Measurements from ENCODE around the gene TNPO2.
"Not testable (repeated sequence)": the region's sequence is repeated elsewhere in the genome, so short reads cannot be mapped to it uniquely, and the experiment has no call there.

TNPO2 gene

DNA sequence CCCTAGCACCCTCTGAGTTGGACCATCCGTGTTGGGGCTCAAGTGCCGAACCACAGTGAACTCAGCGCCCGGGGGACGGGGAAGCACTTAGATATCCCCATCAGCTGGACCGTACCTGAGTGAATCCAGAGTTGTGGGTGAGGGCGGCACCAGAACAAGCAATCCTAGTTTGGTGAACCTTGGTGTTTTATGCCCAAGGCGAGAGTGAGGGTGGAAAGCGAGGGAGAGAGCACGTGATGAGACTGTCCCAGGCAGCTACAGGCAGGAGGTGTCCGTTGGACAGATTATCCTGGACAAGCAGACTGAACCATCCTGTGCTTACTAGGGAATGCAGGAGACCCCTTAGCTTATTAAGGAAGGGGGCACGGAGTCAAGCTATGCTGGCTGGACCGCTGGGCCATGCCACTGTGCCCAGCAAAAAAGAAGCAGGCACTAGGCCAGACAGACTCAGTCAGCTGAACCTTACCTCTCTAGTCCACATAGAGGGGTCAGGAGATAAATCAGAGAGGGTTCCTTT is 14.2 kb upstream of the TNPO2 start:
- peaks cover 36% of the 10 kb centered on the region for H3K4me1 ChIP-seq (ENCODE audit: control insufficient read depth, insufficient read depth, low read length)
- H3K36me3 ChIP-seq (ENCODE audit: control insufficient read depth in 2 of 2, insufficient read depth in 2 of 2, low read length in 2 of 2) = peaks cover 9 to 10% of the 10 kb centered on the region in 2 donors
- peak overlapping the region; percentile 81 to 93 for H3K9ac ChIP-seq (ENCODE audit: low read length in 2 of 2)
- no peaks in the 10 kb centered on the region for H3K27me3 ChIP-seq (ENCODE audit: control insufficient read depth in 1 of 2, insufficient read depth in 2 of 2, low read length in 2 of 2)
- peak overlapping the region; percentile 87 for H3K27ac ChIP-seq (ENCODE audit: low read length)
- peak overlapping the region; percentile 83 to 98 for H3K4me3 ChIP-seq (ENCODE audit: low read length in 2 of 2)
- no peaks in the 10 kb centered on the region for H3K9me3 ChIP-seq (ENCODE audit: control insufficient read depth in 2 of 2, low read length in 2 of 2)

GRCh38 chr19:12736995-12737834 is 13.5 kb upstream of the TNPO2 start, which contains the start of gene GET3:
TSS of gene GET3 (plus strand) at chr19:12737497. CDS start at chr19:12737506, 9 bp downstream.
- peak within 1 kb of the TSS; percentile 87 for H3K27ac ChIP-seq (ENCODE audit: low read length)
- H3K9ac ChIP-seq (ENCODE audit: low read length in 2 of 2) = peak within 1 kb of the TSS; percentile 81 to 93
- no peaks in the 10 kb centered on the region for H3K27me3 ChIP-seq (ENCODE audit: control insufficient read depth in 1 of 2, insufficient read depth in 2 of 2, low read length in 2 of 2)
- no peaks in the 10 kb centered on the region for H3K9me3 ChIP-seq (ENCODE audit: control insufficient read depth in 2 of 2, low read length in 2 of 2)
- H3K4me3 ChIP-seq (ENCODE audit: low read length in 2 of 2) = peak within 1 kb of the TSS; percentile 83 to 98
- peaks cover 43% of the 10 kb centered on the region for H3K4me1 ChIP-seq (ENCODE audit: control insufficient read depth, insufficient read depth, low read length)
- H3K36me3 ChIP-seq (ENCODE audit: control insufficient read depth in 2 of 2, insufficient read depth in 2 of 2, low read length in 2 of 2) = peaks cover 6 to 11% of the 10 kb centered on the region in 2 donors

DNA sequence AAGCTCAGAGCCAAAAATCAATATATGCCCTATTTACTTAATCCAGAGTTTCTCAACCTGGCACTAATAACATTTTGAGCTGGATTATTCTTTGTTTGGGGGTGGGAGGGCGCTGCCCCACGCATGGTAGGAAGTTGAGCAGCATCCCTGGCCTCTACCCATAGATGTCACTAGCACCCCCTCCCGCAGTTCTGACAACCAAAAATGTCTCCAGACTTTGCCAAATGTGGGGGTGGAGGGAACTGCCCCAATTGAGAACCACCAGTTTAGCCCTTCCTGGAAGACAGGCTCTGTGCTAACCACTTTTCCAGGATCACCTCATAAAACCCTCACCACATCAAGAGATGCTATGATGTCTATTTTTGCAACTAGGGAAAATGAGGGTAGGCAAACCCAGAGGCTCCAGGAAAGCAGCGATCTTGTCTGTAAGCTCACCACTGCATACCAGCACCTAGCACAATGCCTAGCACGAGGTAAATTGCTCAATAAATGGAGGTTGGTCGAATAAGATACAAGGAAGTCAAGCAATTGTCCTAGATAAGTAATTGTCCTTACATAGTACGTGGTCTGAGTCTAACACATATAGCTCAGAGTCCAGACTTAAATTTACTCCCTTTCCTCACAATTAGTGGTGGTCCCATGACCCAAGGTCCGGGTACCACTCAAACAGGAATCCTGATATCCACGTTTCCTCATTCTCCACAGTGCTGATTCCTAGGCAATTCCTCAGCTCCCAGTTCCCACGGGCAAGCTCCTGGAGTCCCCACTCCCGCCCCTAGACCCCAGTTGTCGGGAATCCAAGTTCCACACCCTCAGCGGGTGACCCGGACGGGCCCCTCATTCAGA is 9.9 kb upstream of the TNPO2 start:
- Histone ChIP-seq H3K9ac (ENCODE audit: low read length in 2 of 2) (peak overlapping the region; percentile 92 to 96), H3K4me3 (ENCODE audit: low read length in 2 of 2) (peak overlapping the region; percentile 85 to 91), H3K4me1 (ENCODE audit: control insufficient read depth, insufficient read depth, low read length) (peaks cover 50% of the 10 kb centered on the region), H3K27ac (ENCODE audit: low read length) (peak overlapping the region; percentile 84), H3K36me3 (ENCODE audit: control insufficient read depth in 2 of 2, insufficient read depth in 2 of 2, low read length in 2 of 2) (peaks cover 20 to 21% of the 10 kb centered on the region in 2 donors), H3K9me3 (ENCODE audit: control insufficient read depth in 2 of 2, low read length in 2 of 2) (no peaks in the 10 kb centered on the region), H3K27me3 (ENCODE audit: control insufficient read depth in 1 of 2, insufficient read depth in 2 of 2, low read length in 2 of 2) (no peaks in the 10 kb centered on the region)

- Histone ChIP-seq H3K27me3 (ENCODE audit: control insufficient read depth in 1 of 2, insufficient read depth in 2 of 2, low read length in 2 of 2) (no peaks in the 10 kb centered on the region), H3K4me1 (ENCODE audit: control insufficient read depth, insufficient read depth, low read length) (peaks cover 32% of the 10 kb centered on the region), H3K9ac (ENCODE audit: low read length in 2 of 2) (no peak overlapping the region), H3K36me3 (ENCODE audit: control insufficient read depth in 2 of 2, insufficient read depth in 2 of 2, low read length in 2 of 2) (peaks cover 20 to 25% of the 10 kb centered on the region in 2 donors), H3K4me3 (ENCODE audit: low read length in 2 of 2) (no peak overlapping the region), H3K9me3 (ENCODE audit: control insufficient read depth in 2 of 2, low read length in 2 of 2) (no peaks in the 10 kb centered on the region), H3K27ac (ENCODE audit: low read length) (no peak overlapping the region)
These were observed 7.6 kb upstream of the TNPO2 start for GRCh38 chr19:12731337-12731736.

DNA sequence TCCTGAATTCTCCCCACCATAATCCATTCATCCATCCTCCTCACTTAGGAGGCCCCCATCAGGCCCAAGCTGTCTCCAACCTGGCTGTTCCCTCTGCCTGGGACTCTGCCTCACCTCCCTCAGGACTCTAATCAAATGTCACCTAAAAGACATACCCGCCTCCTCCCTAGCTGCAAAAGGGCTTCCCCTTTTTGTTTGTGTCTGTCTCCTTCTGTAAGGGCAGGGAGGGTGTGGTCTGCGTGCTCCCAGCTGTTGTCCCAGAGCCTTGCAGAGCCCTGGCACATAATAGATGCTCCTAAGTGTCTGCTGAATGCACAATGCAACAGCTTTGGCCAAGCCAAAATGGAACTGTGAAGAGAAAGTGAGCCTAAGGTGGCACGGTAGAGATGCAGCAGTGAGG is 6.3 kb upstream of the TNPO2 start:
- no peak overlapping the region for H3K27ac ChIP-seq (ENCODE audit: low read length)
- H3K36me3 ChIP-seq (ENCODE audit: control insufficient read depth in 2 of 2, insufficient read depth in 2 of 2, low read length in 2 of 2) = peaks cover 20 to 25% of the 10 kb centered on the region in 2 donors
- peaks cover 28% of the 10 kb centered on the region for H3K4me1 ChIP-seq (ENCODE audit: control insufficient read depth, insufficient read depth, low read length)
- H3K9ac ChIP-seq (ENCODE audit: low read length in 2 of 2) = no peak overlapping the region
- no peaks in the 10 kb centered on the region for H3K9me3 ChIP-seq (ENCODE audit: control insufficient read depth in 2 of 2, low read length in 2 of 2)
- H3K4me3 ChIP-seq (ENCODE audit: low read length in 2 of 2) = no peak overlapping the region
- H3K27me3 ChIP-seq (ENCODE audit: control insufficient read depth in 1 of 2, insufficient read depth in 2 of 2, low read length in 2 of 2) = no peaks in the 10 kb centered on the region

- H3K4me1 ChIP-seq (ENCODE audit: control insufficient read depth, insufficient read depth, low read length) = peaks cover 30% of the 10 kb centered on the region
- no peak overlapping the region for H3K27ac ChIP-seq (ENCODE audit: low read length)
- H3K27me3 ChIP-seq (ENCODE audit: control insufficient read depth in 1 of 2, insufficient read depth in 2 of 2, low read length in 2 of 2) = no peaks in the 10 kb centered on the region
- peaks cover 20 to 25% of the 10 kb centered on the region in 2 donors for H3K36me3 ChIP-seq (ENCODE audit: control insufficient read depth in 2 of 2, insufficient read depth in 2 of 2, low read length in 2 of 2)
- H3K9me3 ChIP-seq (ENCODE audit: control insufficient read depth in 2 of 2, low read length in 2 of 2) = no peaks in the 10 kb centered on the region
- H3K4me3 ChIP-seq (ENCODE audit: low read length in 2 of 2) = no peak overlapping the region
- no peak overlapping the region for H3K9ac ChIP-seq (ENCODE audit: low read length in 2 of 2)
These were observed 4.2 kb upstream of the TNPO2 start for GRCh38 chr19:12727745-12728433.

- Histone ChIP-seq H3K27me3 (ENCODE audit: control insufficient read depth in 1 of 2, insufficient read depth in 2 of 2, low read length in 2 of 2) (no peaks in the 10 kb centered on the region), H3K4me3 (ENCODE audit: low read length in 2 of 2) (no peak overlapping the region), H3K36me3 (ENCODE audit: control insufficient read depth in 2 of 2, insufficient read depth in 2 of 2, low read length in 2 of 2) (peaks cover 20 to 22% of the 10 kb centered on the region in 2 donors), H3K9me3 (ENCODE audit: control insufficient read depth in 2 of 2, low read length in 2 of 2) (no peaks in the 10 kb centered on the region), H3K4me1 (ENCODE audit: control insufficient read depth, insufficient read depth, low read length) (peaks cover 23% of the 10 kb centered on the region), H3K27ac (ENCODE audit: low read length) (no peak overlapping the region), H3K9ac (ENCODE audit: low read length in 2 of 2) (no peak overlapping the region)
These were observed 3.2 kb upstream of the TNPO2 start for GRCh38 chr19:12726988-12727316.

DNA sequence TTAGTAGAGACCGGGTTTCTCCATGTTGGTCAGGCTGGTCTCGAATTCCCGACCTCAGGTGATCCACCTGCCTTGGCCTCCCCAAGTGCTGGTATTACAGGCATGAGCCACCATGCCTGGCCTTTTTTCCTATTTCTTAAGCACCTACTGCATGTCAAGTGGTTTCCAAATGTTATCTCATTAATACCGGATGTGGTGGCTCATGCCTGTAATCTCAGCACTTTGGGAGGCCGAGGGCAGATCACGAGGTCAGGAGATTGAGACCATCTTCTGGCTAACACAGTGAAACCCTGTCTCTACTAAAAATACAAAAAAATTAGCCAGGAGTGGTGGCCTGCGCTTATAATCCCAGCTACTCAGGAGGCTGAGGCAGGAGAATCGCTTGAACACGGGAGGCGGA is 1.9 kb upstream of the TNPO2 start:
- not testable (repeated sequence) for H3K27ac ChIP-seq (ENCODE audit: low read length); H3K4me3 ChIP-seq (ENCODE audit: low read length in 2 of 2); H3K9ac ChIP-seq (ENCODE audit: low read length in 2 of 2); H3K9me3 ChIP-seq (ENCODE audit: control insufficient read depth in 2 of 2, low read length in 2 of 2); H3K27me3 ChIP-seq (ENCODE audit: control insufficient read depth in 1 of 2, insufficient read depth in 2 of 2, low read length in 2 of 2)
- Histone ChIP-seq H3K36me3 (ENCODE audit: control insufficient read depth in 2 of 2, insufficient read depth in 2 of 2, low read length in 2 of 2) (peaks cover 12 to 13% of the 10 kb centered on the region in 2 donors), H3K4me1 (ENCODE audit: control insufficient read depth, insufficient read depth, low read length) (peaks cover 26% of the 10 kb centered on the region)

DNA sequence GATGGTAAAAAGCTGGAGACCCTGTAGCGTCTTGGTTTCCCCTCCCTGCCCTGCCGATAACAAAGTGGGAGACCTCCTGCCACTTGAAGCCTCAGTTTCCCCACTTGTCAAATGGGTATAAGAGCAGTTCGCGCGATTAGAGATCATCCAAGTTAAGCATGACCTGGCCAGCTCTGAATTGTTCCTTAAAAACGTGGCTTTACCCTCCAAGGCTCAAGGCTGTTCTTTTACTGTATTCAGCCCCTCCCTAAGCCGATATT is 421 bp downstream of the TNPO2 start:
- no peaks in the 10 kb centered on the region for H3K27me3 ChIP-seq (ENCODE audit: control insufficient read depth in 1 of 2, insufficient read depth in 2 of 2, low read length in 2 of 2)

GRCh38 chr19:12722566-12723380 is 959 bp downstream of the TNPO2 start:
- no peaks in the 10 kb centered on the region for H3K27me3 ChIP-seq (ENCODE audit: control insufficient read depth in 1 of 2, insufficient read depth in 2 of 2, low read length in 2 of 2)
- H3K27ac ChIP-seq (ENCODE audit: low read length) = peak overlapping the region; percentile 93
- H3K9me3 ChIP-seq (ENCODE audit: control insufficient read depth in 2 of 2, low read length in 2 of 2) = no peaks in the 10 kb centered on the region
- H3K4me1 ChIP-seq (ENCODE audit: control insufficient read depth, insufficient read depth, low read length) = peaks cover 41% of the 10 kb centered on the region
- H3K36me3 ChIP-seq (ENCODE audit: control insufficient read depth in 2 of 2, insufficient read depth in 2 of 2, low read length in 2 of 2) = peaks cover 7 to 9% of the 10 kb centered on the region in 2 donors
- peak overlapping the region; percentile 88 to 93 for H3K9ac ChIP-seq (ENCODE audit: low read length in 2 of 2)
- H3K4me3 ChIP-seq (ENCODE audit: low read length in 2 of 2) = peak overlapping the region; percentile 81 to 86

More for the DNA sequence above, 421 bp downstream of the TNPO2 start:
- H3K36me3 ChIP-seq (ENCODE audit: control insufficient read depth in 2 of 2, insufficient read depth in 2 of 2, low read length in 2 of 2) = peaks cover 9 to 11% of the 10 kb centered on the region in 2 donors
- peak overlapping the region; percentile 69 to 78 for H3K9ac ChIP-seq (ENCODE audit: low read length in 2 of 2)
- peaks cover 41% of the 10 kb centered on the region for H3K4me1 ChIP-seq (ENCODE audit: control insufficient read depth, insufficient read depth, low read length)
- H3K4me3 ChIP-seq (ENCODE audit: low read length in 2 of 2) = peak overlapping the region; percentile 81 to 86
- peak overlapping the region; percentile 93 for H3K27ac ChIP-seq (ENCODE audit: low read length)
- no peaks in the 10 kb centered on the region for H3K9me3 ChIP-seq (ENCODE audit: control insufficient read depth in 2 of 2, low read length in 2 of 2)
